ENCODE data around the gene ZNF547. TPM values are rescaled to one million over a fixed set of nuclear protein-coding genes. Genes with fewer than 3 reads are reported as not detected.

The ZNF547 gene
- total RNA-seq, 1 experiment from 2014 or later, result 3.7 TPM

GRCh38 chr19:57403737-57404563 is 40.6 kb downstream of the ZNF547 start:
- POLR2A ChIA-PET, result interaction anchor here (0.6 kb wide), 1 partner anchor 53 kb away, joined by 4 read pairs; the partner anchor contains the start of gene ZNF304
- no peak for TF ChIP-seq CTCF (IDR thresholded peaks at IDR 0.05; ENCODE audit: unreplicated experiment)
- H3K9me3 Mint-ChIP-seq (ENCODE audit: unreplicated experiment), result peaks cover 9% of the 10 kb centered on the region
- CTCF ChIA-PET, result interaction anchor here (0.5 to 2.6 kb wide), 7 partner anchors 11 to 1061 kb away, joined by 3 to 18 read pairs (median 4); no protein-coding TSS in a partner anchor
- intact Hi-C loops (cut with micrococcal nuclease), result no loop called here
- no peaks in the 10 kb centered on the region for H3K27me3 Mint-ChIP-seq (ENCODE audit: insufficient read depth, unreplicated experiment)
- BruUV-seq (replicated peaks), result no TSS peak
- H3K4me1 Mint-ChIP-seq (ENCODE audit: insufficient read depth, unreplicated experiment), result peaks cover 6% of the 10 kb centered on the region
- DNase-seq (ENCODE audit: unreplicated experiment), result no peak
- H3K36me3 Mint-ChIP-seq (ENCODE audit: insufficient read depth, unreplicated experiment), result peaks cover 22% of the 10 kb centered on the region
- H3K4me3 Mint-ChIP-seq (ENCODE audit: unreplicated experiment), result no peak overlapping the region
- no peak overlapping the region for H3K27ac Mint-ChIP-seq (ENCODE audit: low read depth, unreplicated experiment)

- peaks cover 5% of the 10 kb centered on the region for H3K36me3 Mint-ChIP-seq (ENCODE audit: insufficient read depth, unreplicated experiment)
- no TSS peak for BruUV-seq (replicated peaks)
- ChIA-PET POLR2A (interaction anchor here (0.7 kb wide), 2 partner anchors 8 to 12 kb away, joined by 3 read pairs; no protein-coding TSS in a partner anchor), CTCF (interaction anchor here (0.5 to 2.6 kb wide), 28 partner anchors 9 to 1735 kb away, joined by 3 to 18 read pairs (median 4); partner anchors contain the start of genes ZNF548 and ZNF749)
- H3K27me3 Mint-ChIP-seq (ENCODE audit: insufficient read depth, unreplicated experiment), result no peaks in the 10 kb centered on the region
- intact Hi-C loops (cut with micrococcal nuclease), result loop anchor here (5.0 kb wide), 1 partner anchor 966 kb away; no protein-coding TSS in a partner anchor
- TF ChIP-seq CTCF (IDR thresholded peaks at IDR 0.05; ENCODE audit: unreplicated experiment), result peak; percentile 78
- H3K4me1 Mint-ChIP-seq (ENCODE audit: insufficient read depth, unreplicated experiment), result peaks cover 10% of the 10 kb centered on the region
- H3K27ac Mint-ChIP-seq (ENCODE audit: low read depth, unreplicated experiment), result peak overlapping the region; percentile 13
- H3K9me3 Mint-ChIP-seq (ENCODE audit: unreplicated experiment), result no peaks in the 10 kb centered on the region
- no peak overlapping the region for H3K4me3 Mint-ChIP-seq (ENCODE audit: unreplicated experiment)
- peak; percentile 56 for DNase-seq (ENCODE audit: unreplicated experiment)
Observed at GRCh38 chr19:57406516-57407123, 43.3 kb downstream of the ZNF547 start.

- TSS peak; percentile 57 for BruUV-seq (replicated peaks)
- intact Hi-C loops (cut with micrococcal nuclease), result no loop called here
- ChIA-PET POLR2A (interaction anchor here (0.9 to 3.5 kb wide), 7 partner anchors 12 to 1109 kb away, joined by 3 to 20 read pairs (median 3); partner anchors contain the start of genes ZBTB45, ZNF543, ZNF548 and ZNF749), CTCF (interaction anchor here (0.6 to 2.2 kb wide), 3 partner anchors 12 to 1009 kb away, joined by 3 to 10 read pairs (median 4); no protein-coding TSS in a partner anchor)
- TF ChIP-seq CTCF (IDR thresholded peaks at IDR 0.05; ENCODE audit: unreplicated experiment), result no peak
- Mint-ChIP-seq H3K27ac (ENCODE audit: low read depth, unreplicated experiment) (peak within 1 kb of the TSS; percentile 86), H3K27me3 (ENCODE audit: insufficient read depth, unreplicated experiment) (no peaks in the 10 kb centered on the region), H3K4me3 (ENCODE audit: unreplicated experiment) (peak within 1 kb of the TSS; percentile 97), H3K9me3 (ENCODE audit: unreplicated experiment) (peaks cover 12% of the 10 kb centered on the region), H3K4me1 (ENCODE audit: insufficient read depth, unreplicated experiment) (peaks cover 14% of the 10 kb centered on the region), H3K36me3 (ENCODE audit: insufficient read depth, unreplicated experiment) (peaks cover 30% of the 10 kb centered on the region)
- DNase-seq (ENCODE audit: unreplicated experiment), result peak; percentile 96
Observed at GRCh38 chr19:57410877-57411671, 47.7 kb downstream of the ZNF547 start, which contains the start of gene ZNF17. Gene ZNF17 (plus strand): TSS chr19:57411161. CDS start chr19:57413616, 2,455 bp downstream.

Measured in MCF 10A (cell line).